Endodermal cell (in vitro differentiated cells): Measurements from ENCODE around the gene LRRC47. TPM values are rescaled to one million over a fixed set of nuclear protein-coding genes. Genes with fewer than 3 reads are reported as not detected.

ENCODE experiments used
- total RNA-seq, 2 donors: library from RNA; stranded (reverse); fragmentation: NEBNext Ultra II Directional in 1 of 2; extraction: Animal tissue kit (Norgen Biotek cat#: 25700) in 1 of 2; gene quantifications; 2 replicates in 1 of 2; 3 replicates in 1 of 2; pipeline ENCODE4 v1.2.1, GENCODE V29; 2021

The LRRC47 gene
- total RNA-seq, 2 donors from 2014 or later, result 49.9 to 59.7 TPM

Other genes starting within 250 kb of the LRRC47 start
- 100 to 1,000 TPM in 1 of 2 donors, 10 to 100 TPM in 1; 83.0 to 103 TPM for gene MEGF6, start 185.0 kb downstream of the LRRC47 start, total RNA-seq
- 10 to 100 TPM; 50.4 to 56.4 TPM for gene TPRG1L, start 171.5 kb downstream of the LRRC47 start, total RNA-seq
- gene WRAP73, start 146.4 kb downstream of the LRRC47 start, total RNA-seq, result 10 to 100 TPM; 29.8 to 32.5 TPM
- gene TP73, start 144.0 kb downstream of the LRRC47 start, total RNA-seq, result 1 to 10 TPM; 3.4 to 3.5 TPM
- gene CCDC27, start 44.0 kb downstream of the LRRC47 start, total RNA-seq, result not detected
- 10 to 100 TPM; 11.1 to 15.0 TPM for gene SMIM1, start 23.7 kb downstream of the LRRC47 start, total RNA-seq
- 10 to 100 TPM; 34.2 to 47.5 TPM for gene CEP104, start 60.7 kb upstream of the LRRC47 start, total RNA-seq
- gene DFFB, start 61.0 kb upstream of the LRRC47 start, total RNA-seq, result 1 to 10 TPM; 7.2 to 7.6 TPM
- gene C1orf174, start 103.8 kb upstream of the LRRC47 start, total RNA-seq, result 10 to 100 TPM; 28.4 to 38.4 TPM